ENCODE results near the gene GIPR. TPM values are rescaled to one million over a fixed set of nuclear protein-coding genes. Genes with fewer than 3 reads are reported as not detected.

The GIPR gene
- total and polyA plus RNA-seq, 2 of the 13 experiments (the other 11 are each of a cell fraction or from before 2014, with no cell fraction given) = 0.15 to 1.2 TPM

DNA sequence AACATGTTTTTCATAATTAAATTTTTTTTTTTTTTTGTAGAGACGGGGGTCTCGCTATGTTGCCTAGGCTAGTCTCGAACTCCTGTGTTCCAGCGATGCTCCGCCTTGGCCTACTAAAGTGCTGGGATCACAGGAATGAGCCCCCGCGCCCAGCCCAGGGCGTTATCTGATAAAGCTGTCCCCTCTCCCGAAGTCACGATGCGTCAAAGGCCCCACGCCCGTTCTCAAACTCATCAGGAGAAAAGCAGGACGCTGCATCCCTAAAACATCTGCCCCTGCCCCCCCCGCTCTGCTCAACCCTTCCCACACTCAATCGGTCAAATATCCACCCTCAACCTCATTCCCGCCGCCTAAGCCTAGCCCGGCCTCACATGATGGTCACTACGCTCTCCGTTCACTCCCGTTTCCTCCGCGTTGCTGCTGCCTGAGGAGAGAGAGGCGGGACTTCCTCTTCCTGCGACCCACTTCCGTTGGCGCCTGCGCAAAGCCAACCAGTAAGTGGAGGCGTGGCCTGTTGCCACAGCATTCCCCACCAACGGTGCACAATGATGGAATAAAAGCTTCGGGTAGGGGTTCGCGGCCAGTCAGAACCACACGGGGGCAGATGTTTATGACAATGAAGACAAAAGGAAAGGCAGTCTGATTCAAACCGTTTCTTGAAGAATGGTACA, 23.6 kb downstream of the GIPR start, which contains the start of gene SNRPD2 (continued):
- TF ChIP-seq, protein P1, sequence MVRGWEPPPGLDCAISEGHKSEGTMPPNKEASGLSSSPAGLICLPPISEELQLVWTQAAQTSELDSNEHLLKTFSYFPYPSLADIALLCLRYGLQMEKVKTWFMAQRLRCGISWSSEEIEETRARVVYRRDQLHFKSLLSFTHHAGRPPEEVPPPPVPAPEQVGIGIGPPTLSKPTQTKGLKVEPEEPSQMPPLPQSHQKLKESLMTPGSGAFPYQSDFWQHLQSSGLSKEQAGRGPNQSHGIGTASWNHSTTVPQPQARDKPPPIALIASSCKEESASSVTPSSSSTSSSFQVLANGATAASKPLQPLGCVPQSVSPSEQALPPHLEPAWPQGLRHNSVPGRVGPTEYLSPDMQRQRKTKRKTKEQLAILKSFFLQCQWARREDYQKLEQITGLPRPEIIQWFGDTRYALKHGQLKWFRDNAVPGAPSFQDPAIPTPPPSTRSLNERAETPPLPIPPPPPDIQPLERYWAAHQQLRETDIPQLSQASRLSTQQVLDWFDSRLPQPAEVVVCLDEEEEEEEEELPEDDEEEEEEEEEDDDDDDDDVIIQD (CRISPR knock-in tag; IDR thresholded peaks at IDR 0.05; ENCODE audit: low read depth) = no peak
- peak; percentile 74 for TF ChIP-seq ATF7-NPFF (CRISPR knock-in tag; IDR thresholded peaks at IDR 0.05; ENCODE audit: low read depth)
- peak; percentile 45 for TF ChIP-seq SALL1 (CRISPR knock-in tag; IDR thresholded peaks at IDR 0.05)
- TF ChIP-seq ZNF10 (CRISPR knock-in tag; IDR thresholded peaks at IDR 0.05; ENCODE audit: borderline replicate concordance, low read depth) = no peak
- TF ChIP-seq MXI1 (IDR thresholded peaks at IDR 0.05; ENCODE audit: borderline replicate concordance, low read depth, low read length) = peak; percentile 83; the same call in 2 of the 3 replicates
- no peak for TF ChIP-seq ZNF160 (CRISPR knock-in tag; IDR thresholded peaks at IDR 0.05)
- TF ChIP-seq CC2D1A (CRISPR knock-in tag; IDR thresholded peaks at IDR 0.05) = 0 out of 2 replicates have a peak, but pooled peaks have one; percentile 53
- TF ChIP-seq KLF9 (CRISPR knock-in tag; IDR thresholded peaks at IDR 0.05; ENCODE audit: low read depth) = no peak; the same call in 1 of the 2 replicates
- peak; percentile 61; the same call in 1 of the 2 replicates for TF ChIP-seq ZNF569 (CRISPR knock-in tag; IDR thresholded peaks at IDR 0.05; ENCODE audit: borderline replicate concordance)
- peak; percentile 89 for TF ChIP-seq THAP11 (CRISPR knock-in tag; IDR thresholded peaks at IDR 0.05)
- TF ChIP-seq TOPORS (CRISPR knock-in tag; IDR thresholded peaks at IDR 0.05) = peak; percentile 77; the same call in 1 of the 2 replicates
- TF ChIP-seq, protein P2, sequence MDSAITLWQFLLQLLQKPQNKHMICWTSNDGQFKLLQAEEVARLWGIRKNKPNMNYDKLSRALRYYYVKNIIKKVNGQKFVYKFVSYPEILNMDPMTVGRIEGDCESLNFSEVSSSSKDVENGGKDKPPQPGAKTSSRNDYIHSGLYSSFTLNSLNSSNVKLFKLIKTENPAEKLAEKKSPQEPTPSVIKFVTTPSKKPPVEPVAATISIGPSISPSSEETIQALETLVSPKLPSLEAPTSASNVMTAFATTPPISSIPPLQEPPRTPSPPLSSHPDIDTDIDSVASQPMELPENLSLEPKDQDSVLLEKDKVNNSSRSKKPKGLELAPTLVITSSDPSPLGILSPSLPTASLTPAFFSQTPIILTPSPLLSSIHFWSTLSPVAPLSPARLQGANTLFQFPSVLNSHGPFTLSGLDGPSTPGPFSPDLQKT (CRISPR knock-in tag; IDR thresholded peaks at IDR 0.05; ENCODE audit: borderline replicate concordance) = no peak
- TF ChIP-seq KDM2A (CRISPR knock-in tag; IDR thresholded peaks at IDR 0.05; ENCODE audit: borderline replicate concordance, low read depth) = peak; percentile 76
- no peak for TF ChIP-seq ZNF570 (CRISPR knock-in tag; IDR thresholded peaks at IDR 0.05; ENCODE audit: borderline replicate concordance)
- TF ChIP-seq, protein P3, sequence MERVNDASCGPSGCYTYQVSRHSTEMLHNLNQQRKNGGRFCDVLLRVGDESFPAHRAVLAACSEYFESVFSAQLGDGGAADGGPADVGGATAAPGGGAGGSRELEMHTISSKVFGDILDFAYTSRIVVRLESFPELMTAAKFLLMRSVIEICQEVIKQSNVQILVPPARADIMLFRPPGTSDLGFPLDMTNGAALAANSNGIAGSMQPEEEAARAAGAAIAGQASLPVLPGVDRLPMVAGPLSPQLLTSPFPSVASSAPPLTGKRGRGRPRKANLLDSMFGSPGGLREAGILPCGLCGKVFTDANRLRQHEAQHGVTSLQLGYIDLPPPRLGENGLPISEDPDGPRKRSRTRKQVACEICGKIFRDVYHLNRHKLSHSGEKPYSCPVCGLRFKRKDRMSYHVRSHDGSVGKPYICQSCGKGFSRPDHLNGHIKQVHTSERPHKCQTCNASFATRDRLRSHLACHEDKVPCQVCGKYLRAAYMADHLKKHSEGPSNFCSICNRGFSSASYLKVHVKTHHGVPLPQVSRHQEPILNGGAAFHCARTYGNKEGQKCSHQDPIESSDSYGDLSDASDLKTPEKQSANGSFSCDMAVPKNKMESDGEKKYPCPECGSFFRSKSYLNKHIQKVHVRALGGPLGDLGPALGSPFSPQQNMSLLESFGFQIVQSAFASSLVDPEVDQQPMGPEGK (CRISPR knock-in tag; IDR thresholded peaks at IDR 0.05) = 0 out of 2 replicates have a peak, but pooled peaks have one; percentile 37
- TF ChIP-seq, protein P4, sequence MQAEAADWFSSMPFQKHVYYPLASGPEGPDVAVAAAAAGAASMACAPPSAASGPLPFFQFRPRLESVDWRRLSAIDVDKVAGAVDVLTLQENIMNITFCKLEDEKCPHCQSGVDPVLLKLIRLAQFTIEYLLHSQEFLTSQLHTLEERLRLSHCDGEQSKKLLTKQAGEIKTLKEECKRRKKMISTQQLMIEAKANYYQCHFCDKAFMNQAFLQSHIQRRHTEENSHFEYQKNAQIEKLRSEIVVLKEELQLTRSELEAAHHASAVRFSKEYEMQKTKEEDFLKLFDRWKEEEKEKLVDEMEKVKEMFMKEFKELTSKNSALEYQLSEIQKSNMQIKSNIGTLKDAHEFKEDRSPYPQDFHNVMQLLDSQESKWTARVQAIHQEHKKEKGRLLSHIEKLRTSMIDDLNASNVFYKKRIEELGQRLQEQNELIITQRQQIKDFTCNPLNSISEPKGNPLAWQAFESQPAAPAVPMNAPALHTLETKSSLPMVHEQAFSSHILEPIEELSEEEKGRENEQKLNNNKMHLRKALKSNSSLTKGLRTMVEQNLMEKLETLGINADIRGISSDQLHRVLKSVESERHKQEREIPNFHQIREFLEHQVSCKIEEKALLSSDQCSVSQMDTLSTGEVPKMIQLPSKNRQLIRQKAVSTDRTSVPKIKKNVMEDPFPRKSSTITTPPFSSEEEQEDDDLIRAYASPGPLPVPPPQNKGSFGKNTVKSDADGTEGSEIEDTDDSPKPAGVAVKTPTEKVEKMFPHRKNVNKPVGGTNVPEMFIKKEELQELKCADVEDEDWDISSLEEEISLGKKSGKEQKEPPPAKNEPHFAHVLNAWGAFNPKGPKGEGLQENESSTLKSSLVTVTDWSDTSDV (CRISPR knock-in tag; IDR thresholded peaks at IDR 0.05) = no peak
- peak; percentile 81 for TF ChIP-seq YEATS2 (CRISPR knock-in tag; IDR thresholded peaks at IDR 0.05; ENCODE audit: borderline replicate concordance)
- no peak for TF ChIP-seq FLYWCH1 (CRISPR knock-in tag; IDR thresholded peaks at IDR 0.05)
- peak; percentile 77; the same call in 1 of the 2 replicates for TF ChIP-seq TMF1 (CRISPR knock-in tag; IDR thresholded peaks at IDR 0.05; ENCODE audit: low read depth)
- TF ChIP-seq ATF7 (IDR thresholded peaks at IDR 0.05) = no peak
- peak; percentile 45; the same call in 1 of the 2 replicates for TF ChIP-seq ATF7 (CRISPR knock-in tag; IDR thresholded peaks at IDR 0.05)
- peak; percentile 96 for TF ChIP-seq KDM5A (IDR thresholded peaks at IDR 0.05; ENCODE audit: borderline replicate concordance, low read length)
- peak; percentile 72 for TF ChIP-seq ASH2L (IDR thresholded peaks at IDR 0.05; ENCODE audit: insufficient read length, low read depth, low read length)
